Activated CD4-positive, CD25-positive, alpha-beta regulatory T cell treated with anti-CD3 and anti-CD28 coated beads, Interleukin-2, amount 50 U/mL, for 72 hours (primary cell): ENCODE data around the gene SEMA5A.

Experiments
- DNase-seq: peaks from one replicate; pipeline ENCODE4 v3.0.0; 2021

Gene SEMA5A

DNA sequence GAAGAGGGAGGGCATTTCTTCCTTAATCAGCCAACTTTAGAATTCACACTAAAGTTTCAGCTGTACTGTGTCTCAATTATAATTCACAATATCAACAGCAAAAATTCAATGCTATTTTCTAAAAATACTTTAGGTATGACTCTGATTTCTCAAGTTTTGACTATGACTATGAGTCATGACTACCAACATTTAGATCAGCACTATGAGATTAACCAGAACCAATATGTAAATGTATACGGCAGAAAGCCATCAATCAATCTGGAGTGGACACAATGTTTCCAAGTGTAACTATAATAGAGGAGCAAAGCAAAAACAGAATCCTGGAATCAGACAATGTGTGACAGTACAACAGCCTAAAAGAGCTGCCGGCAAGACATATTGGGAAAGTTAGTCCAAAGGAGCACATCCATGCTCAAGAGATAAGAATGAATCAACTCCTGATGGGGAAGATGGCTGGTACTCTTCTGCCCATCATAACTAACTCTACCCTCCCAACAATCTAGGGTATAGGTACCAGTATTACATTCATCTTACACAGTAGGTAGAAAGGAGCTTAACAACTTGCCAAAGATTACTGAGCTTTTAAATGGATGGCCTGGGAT, 294.4 kb downstream of the SEMA5A start:
- DNase-seq = no peak

DNA sequence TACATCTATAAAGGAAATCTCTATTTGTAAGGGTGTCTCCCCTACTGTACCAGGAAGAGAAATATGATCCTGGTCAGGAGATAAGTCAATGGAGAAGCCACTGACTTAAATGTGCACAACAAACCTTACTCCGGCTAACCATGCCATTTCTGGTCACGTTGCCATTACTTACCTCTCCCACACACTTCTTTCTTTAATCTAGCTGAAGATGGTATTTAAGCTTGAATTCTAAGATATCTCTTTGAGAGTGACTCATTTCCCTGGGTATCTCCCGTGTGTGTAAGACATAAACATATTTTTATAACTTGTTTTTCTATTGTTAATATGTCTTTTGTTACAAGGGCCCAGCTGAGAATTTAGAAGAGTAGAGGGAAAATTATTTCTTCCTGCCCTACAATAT, 296.6 kb downstream of the SEMA5A start:
- DNase-seq = no peak

DNA sequence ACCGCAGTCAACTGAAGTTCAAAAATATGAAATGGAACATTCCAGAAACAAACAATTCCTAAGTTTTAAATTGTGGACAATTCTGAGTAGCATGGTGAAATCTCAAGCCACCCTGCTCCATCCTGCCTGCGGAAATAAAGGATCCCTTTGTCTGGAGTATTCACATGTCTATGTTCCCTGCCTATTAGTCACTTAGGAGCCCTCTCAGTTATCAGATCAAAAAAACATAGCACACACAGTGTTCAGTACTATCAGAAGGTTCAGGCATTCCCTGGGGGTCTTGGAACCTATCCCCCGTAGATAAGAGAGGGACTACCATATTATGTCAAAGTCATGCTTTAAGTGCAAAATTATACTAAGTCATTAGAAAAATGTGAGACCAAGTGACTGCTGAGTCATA, 300.8 kb downstream of the SEMA5A start:
- no peak for DNase-seq

DNA sequence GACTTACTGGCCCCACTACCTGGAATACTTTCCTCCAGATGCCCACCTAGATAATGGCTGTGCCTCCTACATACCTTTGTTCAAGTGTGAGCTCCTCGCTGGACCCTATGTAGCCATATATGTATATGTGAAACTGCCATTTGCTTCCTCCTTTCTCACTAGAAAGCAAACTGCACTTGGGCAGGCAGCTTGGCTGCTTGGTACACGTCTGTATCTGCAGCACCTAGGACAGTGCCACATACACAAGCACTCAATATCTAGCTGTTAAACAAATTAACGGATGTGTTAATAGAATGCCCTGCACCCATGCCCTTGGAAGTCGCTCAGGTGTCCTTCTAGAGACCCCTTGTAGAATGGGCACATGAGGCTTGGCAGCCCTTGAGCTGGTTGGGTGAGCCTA, 301.5 kb downstream of the SEMA5A start:
- no peak for DNase-seq

DNA sequence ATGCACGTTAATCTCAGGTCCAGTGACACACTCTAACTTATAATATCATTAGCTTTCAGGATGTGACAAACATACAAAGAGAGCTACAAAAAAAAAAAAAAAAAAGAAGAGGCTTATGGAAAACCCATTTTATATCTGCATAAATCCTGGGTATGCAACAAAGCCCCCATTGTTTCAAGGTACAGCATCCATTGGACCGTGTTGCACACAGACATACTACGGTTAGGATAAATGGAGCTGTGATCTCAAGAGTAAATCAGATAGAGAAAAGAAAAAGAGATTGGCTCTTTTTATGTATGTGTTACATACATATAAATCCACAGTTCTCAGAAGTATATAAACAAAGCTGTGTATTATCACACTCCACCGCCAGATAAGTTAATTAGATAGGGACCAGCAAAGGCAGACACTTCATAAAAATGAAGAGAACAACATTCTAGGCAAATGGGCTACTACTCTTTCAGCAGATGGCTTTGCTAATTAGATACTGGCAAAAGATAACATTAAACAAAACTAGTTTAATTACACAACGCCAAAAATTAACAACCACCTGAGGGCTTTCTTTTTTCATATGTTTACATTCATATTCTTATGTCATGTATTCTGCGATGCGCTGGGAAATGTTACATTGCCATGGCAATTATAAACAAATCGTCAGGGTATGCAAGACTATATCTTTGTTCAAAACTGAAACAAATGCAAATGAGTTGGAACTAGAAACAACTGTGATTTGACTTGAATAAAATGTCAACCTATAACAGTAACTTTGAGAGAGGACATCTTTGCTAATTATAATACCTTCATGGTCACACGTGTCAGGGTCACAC, 304.2 kb downstream of the SEMA5A start:
- no peak for DNase-seq

DNA sequence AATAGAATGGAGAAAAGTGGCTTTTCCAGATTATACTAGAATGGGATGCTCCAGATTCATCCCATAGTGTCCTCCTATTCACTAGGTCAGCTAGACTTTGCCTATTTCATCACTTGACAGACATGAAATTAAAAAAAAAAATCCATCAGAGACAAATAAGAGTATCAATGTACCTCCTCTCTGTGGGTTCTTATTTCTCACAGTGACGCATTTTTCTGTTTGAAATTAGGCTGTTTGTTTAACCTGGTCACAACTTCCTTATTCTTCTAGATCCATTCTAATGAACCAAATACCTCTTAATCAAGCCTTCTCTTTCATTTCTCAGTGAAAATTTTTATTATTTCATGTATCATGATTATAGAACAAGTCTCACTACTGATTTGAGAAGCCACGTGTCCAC, 305.4 kb downstream of the SEMA5A start:
- DNase-seq = no peak

DNA sequence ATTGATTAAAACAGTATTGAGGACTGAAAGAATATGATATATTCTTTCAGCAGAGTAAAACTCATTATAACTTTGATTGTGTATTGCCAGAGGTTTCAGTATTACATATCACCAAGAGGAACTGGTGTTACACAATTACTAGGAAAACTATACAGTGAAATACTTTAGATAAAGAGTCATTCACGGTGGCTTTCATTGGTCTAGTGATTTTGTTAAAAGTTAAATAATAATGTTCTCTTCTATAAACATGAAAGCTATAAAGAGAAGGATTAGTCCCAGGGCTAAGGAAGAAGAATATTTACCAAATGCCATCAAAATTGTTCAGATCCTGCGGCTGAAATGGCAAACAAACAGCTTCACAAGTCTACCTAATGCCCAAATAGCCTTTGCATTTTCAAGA, 306.2 kb downstream of the SEMA5A start:
- no peak for DNase-seq

DNA sequence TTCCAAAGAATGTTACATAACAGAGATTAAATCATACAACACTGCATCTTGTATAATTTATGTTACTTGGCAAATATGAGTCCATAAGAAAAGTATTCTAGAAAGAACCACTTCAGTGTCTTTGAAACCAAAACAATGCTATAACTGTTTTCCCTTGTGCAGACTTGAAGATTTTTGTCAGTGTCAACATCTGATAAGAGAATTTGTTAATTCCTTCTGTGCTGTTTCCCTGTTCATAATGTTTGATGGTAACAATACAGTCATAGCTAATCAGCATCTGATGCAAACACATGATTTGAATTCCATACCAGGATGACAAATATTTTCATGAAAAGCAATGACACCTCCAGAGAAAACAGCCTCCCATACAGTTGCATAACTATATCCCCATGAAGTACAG, 306.8 kb downstream of the SEMA5A start:
- DNase-seq = no peak

DNA sequence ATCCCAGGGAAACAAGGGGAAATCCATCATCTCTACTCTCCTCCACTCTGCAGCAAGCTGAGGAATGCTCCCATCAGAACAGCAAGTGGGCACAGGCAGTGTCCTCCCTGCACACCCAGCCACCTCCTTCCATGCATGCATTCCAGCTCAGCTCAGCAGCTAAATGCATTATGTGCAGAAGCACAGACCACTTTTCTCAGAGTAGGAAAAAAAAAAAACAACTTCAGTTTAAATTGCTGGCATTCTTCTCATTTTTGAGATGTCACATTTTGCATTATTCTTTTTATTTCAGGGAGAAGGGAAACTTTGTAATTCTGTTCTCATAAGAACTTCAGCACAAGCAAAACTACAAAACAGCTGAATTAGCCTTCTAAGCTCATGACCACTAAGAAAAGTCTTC, 312.2 kb downstream of the SEMA5A start:
- no peak for DNase-seq

DNA sequence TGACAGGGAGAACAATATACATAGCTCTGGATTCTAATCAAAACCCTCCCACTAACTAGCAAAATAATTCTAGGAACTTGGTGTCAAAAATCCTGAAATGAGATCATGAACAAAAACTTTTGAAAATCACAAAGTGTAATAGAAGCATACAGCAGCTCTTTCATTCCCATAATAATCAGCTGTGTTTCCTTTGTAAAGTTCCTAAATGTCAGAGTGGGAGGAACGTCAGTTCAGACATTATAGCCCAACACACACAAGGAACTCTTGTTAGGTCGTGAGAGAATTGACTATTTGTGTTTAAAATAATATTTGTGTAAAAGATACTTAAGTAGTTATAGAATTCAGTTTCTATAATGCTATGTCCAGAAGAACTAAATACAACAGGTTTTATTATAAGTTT, 312.8 kb downstream of the SEMA5A start:
- DNase-seq = no peak

DNA sequence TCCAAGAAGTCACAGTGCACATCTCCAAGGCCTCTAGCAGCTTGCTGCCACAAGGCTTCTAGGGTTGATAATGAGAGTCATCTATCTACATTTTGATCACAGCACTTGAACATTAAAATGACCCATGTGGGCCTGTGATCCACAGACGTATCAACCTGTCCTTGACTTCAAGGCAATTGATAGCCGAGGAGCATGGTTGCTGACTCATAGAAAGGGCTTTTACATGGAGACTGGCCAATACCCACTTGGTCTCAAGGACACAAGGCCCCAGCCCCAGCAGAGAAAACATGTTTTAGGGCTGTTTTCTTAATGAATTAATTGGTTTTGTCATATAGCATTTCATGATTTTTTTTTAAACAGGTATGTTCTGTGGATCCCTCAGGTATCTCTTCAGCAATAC, 314.0 kb downstream of the SEMA5A start:
- no peak for DNase-seq

DNA sequence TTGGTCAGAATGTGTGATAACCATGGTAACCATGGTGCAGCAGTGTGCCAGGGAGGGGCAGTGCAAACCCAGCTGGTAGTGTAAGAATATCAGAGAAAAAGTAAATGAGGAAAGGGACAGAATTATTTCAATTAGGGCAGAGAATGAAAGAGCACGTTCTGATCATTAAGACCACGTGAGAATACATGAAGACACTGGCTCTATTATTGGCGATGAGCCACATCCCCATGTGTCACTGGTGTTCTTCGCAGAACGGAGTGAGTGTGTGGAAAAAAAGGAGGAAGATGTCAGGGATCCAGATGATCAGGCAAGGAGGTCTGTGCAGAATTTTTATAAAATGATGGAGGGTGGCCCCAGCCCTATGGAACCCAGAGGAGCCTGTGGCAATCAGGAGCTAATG, 315.5 kb downstream of the SEMA5A start:
- DNase-seq = no peak

DNA sequence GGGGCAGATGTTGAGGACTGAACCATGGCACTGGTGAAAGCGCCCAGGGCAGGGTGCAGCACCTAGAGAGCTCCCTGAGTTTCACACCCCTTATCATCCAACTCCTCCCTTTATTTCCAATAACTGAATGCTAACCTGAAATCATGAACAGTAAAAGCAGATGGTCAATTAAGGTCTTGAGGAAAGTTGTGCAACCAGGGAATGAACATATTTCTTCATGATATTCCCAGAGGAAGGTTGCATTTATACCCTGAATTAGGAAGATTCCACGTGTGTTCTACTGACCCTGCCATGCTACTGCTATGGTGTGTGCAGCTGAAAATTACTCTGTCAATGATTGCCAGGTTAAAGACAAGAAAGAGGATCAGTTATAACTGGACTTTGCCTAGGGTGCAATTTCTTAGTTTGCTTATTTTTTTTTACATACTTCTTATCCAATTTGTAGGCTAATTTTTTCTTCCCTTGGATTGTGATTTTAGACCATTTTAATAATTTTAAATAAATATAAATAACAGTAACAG, 319.8 kb downstream of the SEMA5A start:
- no peak for DNase-seq

DNA sequence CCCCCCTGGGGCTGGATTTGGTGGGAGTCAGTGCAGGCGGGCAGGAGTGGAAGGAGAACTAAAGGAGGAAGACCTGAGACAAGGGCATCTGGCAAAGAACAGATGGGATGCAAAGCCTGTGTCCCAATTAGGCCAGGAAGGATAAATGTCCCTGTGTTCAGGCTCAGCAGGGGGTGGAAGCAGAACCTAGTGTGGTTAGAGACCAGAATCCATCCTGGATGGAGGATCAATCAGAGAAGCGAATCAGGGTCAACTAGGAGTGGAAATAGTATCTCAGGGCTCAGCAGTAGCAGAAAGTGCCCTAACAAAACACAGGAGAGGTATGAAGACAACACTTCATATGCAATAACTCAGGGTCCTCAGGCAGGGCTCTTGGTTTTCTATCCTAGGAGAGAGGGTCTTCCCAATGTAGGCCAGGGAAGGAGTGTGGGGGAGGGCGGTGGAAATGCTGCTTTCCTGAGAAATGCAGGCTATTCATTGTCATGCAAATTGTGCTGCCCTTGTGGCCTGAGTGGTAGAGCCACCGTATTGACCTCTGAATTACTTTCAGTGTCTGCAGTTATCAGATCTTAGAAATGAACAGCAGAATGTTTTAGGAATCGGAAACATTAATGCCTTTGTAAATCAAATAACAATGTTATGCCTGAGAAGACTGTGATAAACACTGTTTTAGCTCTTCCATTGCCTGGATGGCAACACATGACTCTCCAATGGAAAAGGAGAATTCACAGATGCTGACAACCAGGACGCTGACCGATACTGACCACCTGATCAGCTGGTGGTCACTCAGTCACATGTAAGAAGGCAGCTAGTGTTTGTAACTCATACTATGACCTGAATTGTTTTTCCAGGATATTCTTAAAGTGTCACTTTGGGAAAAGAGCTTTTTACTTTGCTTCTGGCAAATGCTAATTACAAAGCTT, 323.6 kb downstream of the SEMA5A start:
- no peak for DNase-seq

DNA sequence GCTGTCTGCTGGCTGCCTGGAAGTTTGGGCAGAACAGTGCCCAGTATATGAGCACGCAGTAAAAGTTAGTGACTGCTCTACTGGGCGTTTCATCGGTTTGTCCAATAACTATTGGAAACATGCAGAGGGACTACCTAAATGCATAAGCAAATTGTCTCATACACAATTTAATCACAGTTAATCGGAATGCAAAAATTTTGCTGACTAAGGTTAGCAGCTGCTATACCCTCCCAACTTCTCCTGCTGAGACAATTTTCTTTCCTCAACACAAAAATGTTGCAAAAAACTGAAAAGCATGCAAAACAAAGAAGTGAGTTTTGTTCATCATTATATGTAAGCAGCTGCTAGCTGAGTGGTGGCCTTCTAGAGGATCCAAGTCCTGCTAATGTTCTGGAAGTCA, 327.5 kb downstream of the SEMA5A start:
- no peak for DNase-seq

DNA sequence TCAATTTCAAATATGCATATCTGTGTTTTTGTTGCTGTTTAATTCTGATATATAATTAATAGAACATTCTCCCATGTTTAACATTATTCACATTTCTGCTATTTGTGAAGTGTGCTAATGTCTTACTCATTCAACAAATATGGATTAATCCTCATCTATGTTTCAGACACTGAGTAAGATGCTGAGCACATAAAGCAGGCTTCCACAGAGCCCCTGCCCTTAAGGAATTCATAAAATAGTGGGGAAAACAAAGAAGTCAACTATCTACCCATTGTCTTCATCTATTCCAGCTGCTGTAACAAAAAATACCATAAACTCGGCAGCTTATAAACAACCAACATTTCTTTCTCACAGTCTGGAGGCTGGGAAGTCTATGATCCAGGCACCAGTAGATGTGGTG, 333.3 kb downstream of the SEMA5A start:
- no peak for DNase-seq

DNA sequence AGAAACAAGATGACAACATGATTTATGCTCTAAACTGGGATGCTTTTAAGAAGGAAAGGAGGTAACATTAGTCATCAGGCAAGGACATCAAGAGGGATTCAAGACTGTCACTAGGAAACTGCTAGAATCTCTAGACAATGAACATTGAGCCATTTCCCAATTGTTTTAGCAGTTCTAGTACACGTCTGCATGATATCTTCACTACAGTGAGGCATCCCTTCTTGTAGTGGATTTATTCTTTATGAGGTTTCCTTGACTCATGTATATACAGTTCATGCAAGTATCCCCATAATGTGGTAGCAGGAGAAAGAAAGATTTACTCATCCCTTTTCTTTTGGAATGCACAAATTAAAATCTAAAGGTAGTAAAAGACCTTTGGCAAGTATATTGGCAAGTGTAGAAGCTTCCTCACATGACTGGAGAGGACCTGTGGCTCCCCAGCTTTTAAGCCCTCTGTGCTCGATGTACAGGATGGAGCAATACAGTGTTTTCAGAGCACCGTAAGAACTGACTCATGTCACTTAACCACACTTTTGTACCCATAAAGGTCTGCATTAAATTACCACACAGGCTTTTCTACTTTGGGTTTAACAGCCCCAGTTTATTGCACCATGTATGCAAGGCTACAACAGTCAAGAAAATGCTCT, 335.9 kb downstream of the SEMA5A start:
- no peak for DNase-seq

DNA sequence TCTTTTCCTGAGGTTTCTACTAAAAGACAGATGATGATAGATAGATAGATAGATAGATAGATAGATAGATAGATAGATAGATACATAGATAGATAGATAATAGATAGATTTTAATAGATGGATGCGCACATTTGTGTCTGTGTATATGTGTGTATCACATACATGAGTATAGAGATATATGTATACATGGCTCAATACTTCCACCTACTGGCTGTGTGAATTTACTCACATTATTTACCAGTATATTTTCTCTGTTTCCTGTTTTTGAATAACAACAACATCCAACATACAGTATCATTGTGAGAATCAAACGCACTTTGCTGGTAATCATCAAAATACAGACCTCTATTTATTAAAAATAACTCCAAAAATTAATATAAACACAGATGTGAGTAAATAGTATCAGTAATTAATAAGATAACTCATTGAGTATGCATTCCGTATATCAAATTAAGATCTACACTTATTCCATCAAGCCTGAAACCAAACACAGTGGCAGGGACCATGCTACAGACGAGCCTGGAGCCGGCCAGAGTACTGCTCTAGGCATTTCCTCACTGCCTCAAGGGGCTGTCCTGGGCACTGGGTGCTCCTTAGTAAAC, 338.0 kb downstream of the SEMA5A start:
- no peak for DNase-seq

DNA sequence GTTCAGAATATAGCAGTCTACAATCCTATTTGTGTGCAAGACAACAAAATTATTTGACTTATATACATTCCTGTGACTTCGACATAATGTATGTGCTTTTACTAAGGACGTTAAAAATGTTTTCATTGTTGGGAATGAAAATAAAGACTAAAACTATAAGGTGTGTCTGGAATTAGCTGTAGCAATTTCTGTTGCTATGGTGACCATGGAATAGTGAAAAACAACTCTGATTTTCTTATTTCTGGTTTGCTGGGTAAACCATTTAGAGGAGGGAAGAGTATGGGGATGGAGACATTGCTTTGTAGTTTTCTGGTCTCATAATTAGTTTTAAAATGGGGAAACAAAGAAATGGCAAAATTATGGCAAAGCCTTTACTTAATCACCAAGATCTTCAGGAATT, 343.2 kb downstream of the SEMA5A start:
- DNase-seq = no peak

DNA sequence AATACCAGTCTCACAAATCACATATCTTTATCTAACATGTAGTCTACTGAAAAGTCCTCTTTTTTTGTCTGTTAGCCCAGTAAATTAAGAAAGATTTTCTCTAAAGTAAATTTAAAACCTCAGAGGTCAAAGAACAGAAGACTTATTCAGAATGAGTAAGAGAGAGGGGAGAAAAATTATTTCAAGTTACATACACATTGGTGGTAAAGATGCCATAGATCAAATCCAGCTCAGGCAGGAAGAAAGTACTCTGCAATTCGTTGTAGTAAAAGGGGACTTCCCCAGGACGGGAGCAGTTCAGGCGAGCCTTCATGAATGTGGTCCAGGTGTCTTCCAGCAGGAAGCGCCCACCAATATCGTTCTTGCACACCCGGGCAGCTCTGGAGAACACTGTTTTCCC, 344.1 kb downstream of the SEMA5A start:
- DNase-seq = no peak

DNA sequence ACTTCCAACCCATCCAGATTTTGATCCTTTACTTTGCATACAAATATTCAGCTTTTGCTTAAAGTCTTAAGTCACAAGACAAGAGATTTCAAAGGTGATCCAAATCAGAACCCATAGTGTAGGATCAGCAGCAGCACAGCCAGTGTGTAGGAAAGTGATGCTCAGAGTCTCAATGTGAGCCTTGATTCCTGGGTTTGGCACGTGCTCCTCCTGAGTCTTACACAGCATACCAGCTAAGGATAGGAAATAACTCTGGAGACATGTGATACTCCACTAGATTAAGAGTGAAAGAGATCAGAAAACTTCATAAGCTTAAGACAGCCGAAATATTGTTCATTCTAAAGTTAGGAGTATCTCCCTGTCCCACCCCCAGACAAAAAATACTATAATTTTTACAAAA, 344.9 kb downstream of the SEMA5A start:
- no peak for DNase-seq

DNA sequence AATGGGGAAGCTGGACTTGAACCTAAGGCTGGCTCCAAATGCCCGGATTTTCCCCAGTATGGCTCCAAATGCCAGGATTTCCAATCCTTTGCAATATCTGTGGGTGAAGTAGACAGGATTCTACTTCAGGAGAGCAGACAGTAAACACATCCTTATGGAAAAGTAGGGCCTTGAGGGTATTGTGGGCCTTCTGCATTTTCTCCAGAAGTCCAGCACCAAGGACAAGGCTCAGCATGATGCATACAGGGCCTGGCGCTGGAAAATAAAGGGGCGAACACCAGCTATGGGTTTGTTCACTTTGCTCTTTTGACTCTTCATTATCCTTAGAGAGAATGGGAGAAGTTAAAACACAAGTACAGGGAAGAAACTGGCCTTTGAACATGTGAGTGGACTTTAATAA, 347.5 kb downstream of the SEMA5A start:
- DNase-seq = no peak

DNA sequence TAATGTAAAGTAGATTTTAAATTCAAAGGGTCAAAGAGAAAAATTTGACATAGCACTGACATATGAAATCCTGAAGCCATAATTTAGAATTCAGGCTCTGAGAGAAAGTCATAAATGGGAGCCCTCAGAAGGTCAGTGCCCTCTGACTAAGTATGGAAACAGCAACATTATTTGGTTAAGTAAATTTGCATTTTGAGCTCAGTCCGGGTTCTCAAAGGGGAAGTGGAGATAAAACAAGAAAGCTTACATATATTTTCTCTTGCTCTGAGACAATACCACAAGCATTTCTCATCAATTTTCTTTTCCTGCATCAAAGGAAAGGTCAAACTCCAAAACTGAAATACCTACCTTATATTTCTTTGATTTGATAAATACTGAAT, 348.0 kb downstream of the SEMA5A start:
- no peak for DNase-seq
